ENCODE data around the gene ADTRP.

ADTRP gene

GRCh38 chr6:11810039-11810541 is 31.5 kb upstream of the ADTRP start (continued):
- TF ChIP-seq ZNF518A (tag by site-specific recombination; conservative IDR thresholded peaks at IDR 0.05; ENCODE audit: low read depth) = peak; percentile 39; the same call in 1 of the 2 replicates
- TF ChIP-seq ZNF121 (tag by site-specific recombination; IDR thresholded peaks at IDR 0.05) = no peak
- TF ChIP-seq IKZF3 (tag by site-specific recombination; IDR thresholded peaks at IDR 0.05) = peak; percentile 31; the same call in 1 of the 2 replicates
- no peak for TF ChIP-seq SETDB1 (IDR thresholded peaks at IDR 0.05; ENCODE audit: insufficient read length, low read length)
- TF ChIP-seq, protein P1, sequence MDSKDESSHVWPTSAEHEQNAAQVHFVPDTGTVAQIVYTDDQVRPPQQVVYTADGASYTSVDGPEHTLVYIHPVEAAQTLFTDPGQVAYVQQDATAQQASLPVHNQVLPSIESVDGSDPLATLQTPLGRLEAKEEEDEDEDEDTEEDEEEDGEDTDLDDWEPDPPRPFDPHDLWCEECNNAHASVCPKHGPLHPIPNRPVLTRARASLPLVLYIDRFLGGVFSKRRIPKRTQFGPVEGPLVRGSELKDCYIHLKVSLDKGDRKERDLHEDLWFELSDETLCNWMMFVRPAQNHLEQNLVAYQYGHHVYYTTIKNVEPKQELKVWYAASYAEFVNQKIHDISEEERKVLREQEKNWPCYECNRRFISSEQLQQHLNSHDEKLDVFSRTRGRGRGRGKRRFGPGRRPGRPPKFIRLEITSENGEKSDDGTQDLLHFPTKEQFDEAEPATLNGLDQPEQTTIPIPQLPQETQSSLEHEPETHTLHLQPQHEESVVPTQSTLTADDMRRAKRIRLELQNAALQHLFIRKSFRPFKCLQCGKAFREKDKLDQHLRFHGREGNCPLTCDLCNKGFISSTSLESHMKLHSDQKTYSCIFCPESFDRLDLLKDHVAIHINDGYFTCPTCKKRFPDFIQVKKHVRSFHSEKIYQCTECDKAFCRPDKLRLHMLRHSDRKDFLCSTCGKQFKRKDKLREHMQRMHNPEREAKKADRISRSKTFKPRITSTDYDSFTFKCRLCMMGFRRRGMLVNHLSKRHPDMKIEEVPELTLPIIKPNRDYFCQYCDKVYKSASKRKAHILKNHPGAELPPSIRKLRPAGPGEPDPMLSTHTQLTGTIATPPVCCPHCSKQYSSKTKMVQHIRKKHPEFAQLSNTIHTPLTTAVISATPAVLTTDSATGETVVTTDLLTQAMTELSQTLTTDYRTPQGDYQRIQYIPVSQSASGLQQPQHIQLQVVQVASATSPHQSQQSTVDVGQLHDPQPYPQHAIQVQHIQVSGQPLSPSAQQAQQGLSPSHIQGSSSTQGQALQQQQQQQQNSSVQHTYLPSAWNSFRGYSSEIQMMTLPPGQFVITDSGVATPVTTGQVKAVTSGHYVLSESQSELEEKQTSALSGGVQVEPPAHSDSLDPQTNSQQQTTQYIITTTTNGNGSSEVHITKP (tag by site-specific recombination; IDR thresholded peaks at IDR 0.05) = peak; percentile 34; the same call in 1 of the 2 replicates
- TF ChIP-seq ZNF341 (tag by site-specific recombination; IDR thresholded peaks at IDR 0.05; ENCODE audit: low read depth) = peak; percentile 39; the same call in 1 of the 2 replicates
- TF ChIP-seq, protein P2, sequence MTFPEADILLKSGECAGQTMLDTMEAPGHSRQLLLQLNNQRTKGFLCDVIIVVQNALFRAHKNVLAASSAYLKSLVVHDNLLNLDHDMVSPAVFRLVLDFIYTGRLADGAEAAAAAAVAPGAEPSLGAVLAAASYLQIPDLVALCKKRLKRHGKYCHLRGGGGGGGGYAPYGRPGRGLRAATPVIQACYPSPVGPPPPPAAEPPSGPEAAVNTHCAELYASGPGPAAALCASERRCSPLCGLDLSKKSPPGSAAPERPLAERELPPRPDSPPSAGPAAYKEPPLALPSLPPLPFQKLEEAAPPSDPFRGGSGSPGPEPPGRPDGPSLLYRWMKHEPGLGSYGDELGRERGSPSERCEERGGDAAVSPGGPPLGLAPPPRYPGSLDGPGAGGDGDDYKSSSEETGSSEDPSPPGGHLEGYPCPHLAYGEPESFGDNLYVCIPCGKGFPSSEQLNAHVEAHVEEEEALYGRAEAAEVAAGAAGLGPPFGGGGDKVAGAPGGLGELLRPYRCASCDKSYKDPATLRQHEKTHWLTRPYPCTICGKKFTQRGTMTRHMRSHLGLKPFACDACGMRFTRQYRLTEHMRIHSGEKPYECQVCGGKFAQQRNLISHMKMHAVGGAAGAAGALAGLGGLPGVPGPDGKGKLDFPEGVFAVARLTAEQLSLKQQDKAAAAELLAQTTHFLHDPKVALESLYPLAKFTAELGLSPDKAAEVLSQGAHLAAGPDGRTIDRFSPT (tag by site-specific recombination; IDR thresholded peaks at IDR 0.05) = no peak
- 0 out of 2 replicates have a peak, but pooled peaks have one; percentile 15 for TF ChIP-seq ZEB2 (tag by site-specific recombination; IDR thresholded peaks at IDR 0.05)
- peak; percentile 63 for TF ChIP-seq ZNF629 (tag by site-specific recombination; IDR thresholded peaks at IDR 0.05)
- TF ChIP-seq ZNF391 (tag by site-specific recombination; IDR thresholded peaks at IDR 0.05; ENCODE audit: borderline replicate concordance, low read depth) = no peak
- TF ChIP-seq, protein P3, sequence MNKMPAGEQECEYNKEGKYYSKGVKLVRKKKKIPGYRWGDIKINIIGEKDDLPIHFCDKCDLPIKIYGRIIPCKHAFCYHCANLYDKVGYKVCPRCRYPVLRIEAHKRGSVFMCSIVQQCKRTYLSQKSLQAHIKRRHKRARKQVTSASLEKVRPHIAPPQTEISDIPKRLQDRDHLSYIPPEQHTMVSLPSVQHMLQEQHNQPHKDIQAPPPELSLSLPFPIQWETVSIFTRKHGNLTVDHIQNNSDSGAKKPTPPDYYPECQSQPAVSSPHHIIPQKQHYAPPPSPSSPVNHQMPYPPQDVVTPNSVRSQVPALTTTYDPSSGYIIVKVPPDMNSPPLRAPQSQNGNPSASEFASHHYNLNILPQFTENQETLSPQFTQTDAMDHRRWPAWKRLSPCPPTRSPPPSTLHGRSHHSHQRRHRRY (tag by site-specific recombination; IDR thresholded peaks at IDR 0.05) = no peak
- no peak for TF ChIP-seq ZNF10 (tag by site-specific recombination; IDR thresholded peaks at IDR 0.05)
- TF ChIP-seq, protein P4, sequence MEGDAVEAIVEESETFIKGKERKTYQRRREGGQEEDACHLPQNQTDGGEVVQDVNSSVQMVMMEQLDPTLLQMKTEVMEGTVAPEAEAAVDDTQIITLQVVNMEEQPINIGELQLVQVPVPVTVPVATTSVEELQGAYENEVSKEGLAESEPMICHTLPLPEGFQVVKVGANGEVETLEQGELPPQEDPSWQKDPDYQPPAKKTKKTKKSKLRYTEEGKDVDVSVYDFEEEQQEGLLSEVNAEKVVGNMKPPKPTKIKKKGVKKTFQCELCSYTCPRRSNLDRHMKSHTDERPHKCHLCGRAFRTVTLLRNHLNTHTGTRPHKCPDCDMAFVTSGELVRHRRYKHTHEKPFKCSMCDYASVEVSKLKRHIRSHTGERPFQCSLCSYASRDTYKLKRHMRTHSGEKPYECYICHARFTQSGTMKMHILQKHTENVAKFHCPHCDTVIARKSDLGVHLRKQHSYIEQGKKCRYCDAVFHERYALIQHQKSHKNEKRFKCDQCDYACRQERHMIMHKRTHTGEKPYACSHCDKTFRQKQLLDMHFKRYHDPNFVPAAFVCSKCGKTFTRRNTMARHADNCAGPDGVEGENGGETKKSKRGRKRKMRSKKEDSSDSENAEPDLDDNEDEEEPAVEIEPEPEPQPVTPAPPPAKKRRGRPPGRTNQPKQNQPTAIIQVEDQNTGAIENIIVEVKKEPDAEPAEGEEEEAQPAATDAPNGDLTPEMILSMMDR (tag by site-specific recombination; IDR thresholded peaks at IDR 0.05) = no peak
- no peak for TF ChIP-seq ZNF426 (tag by site-specific recombination; IDR thresholded peaks at IDR 0.05)
- TF ChIP-seq YY2 (tag by site-specific recombination; IDR thresholded peaks at IDR 0.05) = no peak
- no peak for TF ChIP-seq GFI1B (tag by site-specific recombination; IDR thresholded peaks at IDR 0.05)
- TF ChIP-seq ZBTB48 (tag by site-specific recombination; IDR thresholded peaks at IDR 0.05) = peak; percentile 27; the same call in 1 of the 2 replicates
- no peak for TF ChIP-seq ZNF211 (tag by site-specific recombination; IDR thresholded peaks at IDR 0.05; ENCODE audit: low read depth)
- TF ChIP-seq ZNF555 (tag by site-specific recombination; conservative IDR thresholded peaks at IDR 0.05) = no peak
- TF ChIP-seq ZNF350 (tag by site-specific recombination; IDR thresholded peaks at IDR 0.05) = no peak
- TF ChIP-seq, protein P5, sequence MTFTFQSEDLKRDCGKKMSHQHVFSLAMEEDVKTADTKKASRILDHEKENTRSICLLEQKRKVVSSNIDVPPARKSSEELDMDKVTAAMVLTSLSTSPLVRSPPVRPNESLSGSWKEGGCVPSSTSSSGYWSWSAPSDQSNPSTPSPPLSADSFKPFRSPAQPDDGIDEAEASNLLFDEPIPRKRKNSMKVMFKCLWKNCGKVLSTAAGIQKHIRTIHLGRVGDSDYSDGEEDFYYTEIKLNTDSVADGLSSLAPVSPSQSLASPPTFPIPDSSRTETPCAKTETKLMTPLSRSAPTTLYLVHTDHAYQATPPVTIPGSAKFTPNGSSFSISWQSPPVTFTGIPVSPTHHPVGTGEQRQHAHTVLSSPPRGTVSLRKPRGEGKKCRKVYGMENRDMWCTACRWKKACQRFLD (tag by site-specific recombination; IDR thresholded peaks at IDR 0.05) = no peak
- no peak for TF ChIP-seq ZNF214 (tag by site-specific recombination; IDR thresholded peaks at IDR 0.05; ENCODE audit: borderline replicate concordance)

Measured in HEK293 (cell line).